ENCODE results near the gene EVI5L. TPM values are rescaled to one million over a fixed set of nuclear protein-coding genes. Genes with fewer than 3 reads are reported as not detected.
"Not testable (repeated sequence)": the region's sequence is repeated elsewhere in the genome, so short reads cannot be mapped to it uniquely, and the experiment has no call there.

EVI5L gene
- total RNA-seq, 1 donor from 2014 or later = 9.2 TPM

DNA sequence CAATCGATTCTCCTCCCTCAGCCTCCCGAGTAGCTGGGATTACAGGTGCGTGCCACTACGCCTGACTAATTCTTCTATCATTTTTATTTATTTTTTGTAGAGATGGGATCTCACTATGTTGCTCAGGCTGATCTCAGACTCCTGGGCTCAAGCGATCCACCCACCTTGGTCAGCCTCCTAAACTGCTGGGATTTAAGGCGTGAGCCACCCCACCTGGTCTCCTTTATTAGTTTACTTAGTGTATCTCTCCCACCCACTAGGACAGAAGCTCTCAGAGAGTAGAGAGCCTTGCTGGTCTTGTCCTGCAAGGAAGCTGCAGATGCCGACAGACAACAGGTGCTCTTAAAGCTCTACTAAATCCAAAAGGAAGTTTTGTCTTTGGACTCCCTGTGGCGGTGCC, 55.8 kb downstream of the EVI5L start:
- FAIRE-seq (no peak), DNase-seq (ENCODE audit: low read depth) (no peak)
- TF ChIP-seq, protein P1, sequence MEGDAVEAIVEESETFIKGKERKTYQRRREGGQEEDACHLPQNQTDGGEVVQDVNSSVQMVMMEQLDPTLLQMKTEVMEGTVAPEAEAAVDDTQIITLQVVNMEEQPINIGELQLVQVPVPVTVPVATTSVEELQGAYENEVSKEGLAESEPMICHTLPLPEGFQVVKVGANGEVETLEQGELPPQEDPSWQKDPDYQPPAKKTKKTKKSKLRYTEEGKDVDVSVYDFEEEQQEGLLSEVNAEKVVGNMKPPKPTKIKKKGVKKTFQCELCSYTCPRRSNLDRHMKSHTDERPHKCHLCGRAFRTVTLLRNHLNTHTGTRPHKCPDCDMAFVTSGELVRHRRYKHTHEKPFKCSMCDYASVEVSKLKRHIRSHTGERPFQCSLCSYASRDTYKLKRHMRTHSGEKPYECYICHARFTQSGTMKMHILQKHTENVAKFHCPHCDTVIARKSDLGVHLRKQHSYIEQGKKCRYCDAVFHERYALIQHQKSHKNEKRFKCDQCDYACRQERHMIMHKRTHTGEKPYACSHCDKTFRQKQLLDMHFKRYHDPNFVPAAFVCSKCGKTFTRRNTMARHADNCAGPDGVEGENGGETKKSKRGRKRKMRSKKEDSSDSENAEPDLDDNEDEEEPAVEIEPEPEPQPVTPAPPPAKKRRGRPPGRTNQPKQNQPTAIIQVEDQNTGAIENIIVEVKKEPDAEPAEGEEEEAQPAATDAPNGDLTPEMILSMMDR (IDR thresholded peaks at IDR 0.05; ENCODE audit: insufficient read depth, low read length, severe bottlenecking) = no peak
- Histone ChIP-seq H3K27me3 (ENCODE audit: control insufficient read depth, insufficient read depth, low read length) (no peaks in the 10 kb centered on the region), H3K4me3 (ENCODE audit: low read depth, low read length) (no peak overlapping the region), H3K36me3 (ENCODE audit: control insufficient read depth, insufficient read depth, low read length) (no peaks in the 10 kb centered on the region)

DNA sequence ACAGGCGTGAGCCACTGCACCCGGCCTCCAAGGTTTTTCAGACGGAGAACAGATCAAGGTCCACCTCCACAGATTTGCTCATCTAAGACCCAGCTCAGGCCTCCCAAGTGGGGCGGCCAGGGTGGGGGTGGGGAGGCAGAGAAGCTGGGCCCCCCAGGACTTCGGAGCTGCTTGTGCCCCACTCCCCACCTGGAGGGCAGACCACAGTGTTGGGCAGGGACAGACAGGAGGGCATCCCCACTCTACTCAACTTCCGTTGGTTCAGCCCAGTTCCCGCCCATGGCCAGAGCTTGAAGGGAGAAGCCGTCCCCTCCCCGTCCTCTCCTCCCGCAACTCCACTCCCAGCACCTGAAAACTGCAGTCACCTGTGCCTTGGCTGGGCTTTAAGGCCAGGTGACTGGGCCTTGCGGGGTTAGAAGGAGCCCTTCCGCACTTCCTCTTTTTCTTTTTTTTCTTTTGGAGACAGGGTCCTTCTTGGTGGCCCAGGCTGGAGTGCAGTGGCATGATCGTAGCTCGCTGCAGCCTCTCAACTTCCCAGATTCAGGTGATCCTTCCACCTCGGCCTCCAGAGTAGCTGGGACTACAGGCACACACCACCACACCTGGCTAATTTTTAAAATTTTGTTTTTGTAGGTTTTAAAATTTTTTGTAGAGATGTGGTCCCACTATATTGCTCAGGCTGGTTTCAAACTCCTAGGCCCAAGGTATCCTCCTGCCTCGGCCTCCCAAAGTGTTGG, 57.6 kb downstream of the EVI5L start:
- TF ChIP-seq, protein P1 (IDR thresholded peaks at IDR 0.05; ENCODE audit: insufficient read depth, low read length, severe bottlenecking) = no peak
- DNase-seq (ENCODE audit: low read depth) = no peak
- Histone ChIP-seq H3K36me3 (ENCODE audit: control insufficient read depth, insufficient read depth, low read length) (no peaks in the 10 kb centered on the region), H3K4me3 (ENCODE audit: low read depth, low read length) (peak overlapping the region; percentile 82), H3K27me3 (ENCODE audit: control insufficient read depth, insufficient read depth, low read length) (no peaks in the 10 kb centered on the region)
- no peak for FAIRE-seq

GRCh38 chr19:7888145-7888825, 58.3 kb downstream of the EVI5L start, which contains the start of gene LRRC8E:
LRRC8E (plus strand) TSS chr19:7888510; CDS start chr19:7895604, 7,094 bp downstream.
- TF ChIP-seq, protein P1 (IDR thresholded peaks at IDR 0.05; ENCODE audit: insufficient read depth, low read length, severe bottlenecking) = no peak
- Histone ChIP-seq H3K27me3 (ENCODE audit: control insufficient read depth, insufficient read depth, low read length) (no peaks in the 10 kb centered on the region), H3K36me3 (ENCODE audit: control insufficient read depth, insufficient read depth, low read length) (no peaks in the 10 kb centered on the region), H3K4me3 (ENCODE audit: low read depth, low read length) (peak within 1 kb of the TSS; percentile 82)
- DNase-seq (ENCODE audit: low read depth) (peak; percentile 52), FAIRE-seq (no peak)

DNA sequence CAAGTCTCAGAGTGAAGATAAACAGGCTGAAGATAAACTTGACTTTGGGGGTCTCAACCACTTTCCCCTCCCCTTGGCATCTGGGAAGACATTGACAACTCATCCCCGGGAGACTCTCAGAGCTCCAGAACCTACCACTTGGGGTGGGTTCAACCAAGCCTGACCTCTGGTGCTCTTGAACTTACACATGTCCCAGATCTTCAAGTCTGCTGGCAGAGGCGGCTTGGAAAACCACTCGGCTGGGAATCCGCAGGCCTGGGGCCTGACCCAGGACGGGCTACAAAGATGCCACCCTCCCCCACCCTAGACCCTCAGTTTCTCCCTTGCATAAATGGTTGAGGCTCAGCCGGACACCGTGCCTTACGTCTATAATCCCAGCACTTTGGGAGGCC, 58.8 kb downstream of the EVI5L start:
- FAIRE-seq (no peak), DNase-seq (ENCODE audit: low read depth) (no peak)
- H3K36me3 ChIP-seq (ENCODE audit: control insufficient read depth, insufficient read depth, low read length) = no peaks in the 10 kb centered on the region
- H3K27me3 ChIP-seq (ENCODE audit: control insufficient read depth, insufficient read depth, low read length) = no peaks in the 10 kb centered on the region
- peak overlapping the region; percentile 82 for H3K4me3 ChIP-seq (ENCODE audit: low read depth, low read length)
- TF ChIP-seq, protein P1 (IDR thresholded peaks at IDR 0.05; ENCODE audit: insufficient read depth, low read length, severe bottlenecking) = no peak

DNA sequence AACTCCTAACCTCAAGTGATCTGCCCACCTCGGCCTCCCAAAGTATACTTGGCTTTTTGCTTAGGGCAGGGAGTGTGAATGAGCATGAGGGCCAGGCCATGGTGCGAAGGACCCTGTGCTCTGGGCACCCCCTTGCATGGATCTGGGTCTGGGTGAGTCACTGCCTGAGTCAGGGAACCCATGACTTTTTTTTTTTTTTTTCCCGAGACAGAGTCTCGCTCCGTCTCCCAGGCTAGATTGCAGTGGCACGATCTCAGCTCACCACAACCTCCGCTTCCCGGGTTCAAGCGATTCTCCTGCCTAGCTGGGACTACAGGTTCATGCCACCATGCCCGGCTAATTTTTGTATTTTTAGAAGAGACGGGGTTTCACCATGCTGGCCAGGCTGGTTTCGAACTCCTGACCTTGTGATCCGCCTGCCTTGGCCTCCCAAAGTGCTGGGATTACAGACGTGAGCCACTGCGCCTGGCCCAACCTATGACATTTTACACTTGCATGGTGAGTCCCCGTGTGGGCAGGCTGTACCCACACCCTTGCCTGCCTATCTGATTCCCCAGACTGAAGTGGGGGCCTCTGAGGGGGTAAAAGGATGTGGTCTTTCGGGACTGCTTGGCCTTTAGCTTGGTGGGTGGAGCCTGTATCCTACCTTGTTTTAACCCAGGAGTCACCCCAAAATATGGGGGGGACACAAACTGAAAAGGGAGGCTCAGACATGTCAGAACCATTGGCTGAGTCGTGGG, 63.5 kb downstream of the EVI5L start:
- DNase-seq (ENCODE audit: low read depth) = peak; percentile 46
- FAIRE-seq; H3K4me3 ChIP-seq (ENCODE audit: low read depth, low read length); H3K36me3 ChIP-seq (ENCODE audit: control insufficient read depth, insufficient read depth, low read length); H3K27me3 ChIP-seq (ENCODE audit: control insufficient read depth, insufficient read depth, low read length): not testable (repeated sequence)
